ENCODE measurements around the gene LPP.

DNA sequence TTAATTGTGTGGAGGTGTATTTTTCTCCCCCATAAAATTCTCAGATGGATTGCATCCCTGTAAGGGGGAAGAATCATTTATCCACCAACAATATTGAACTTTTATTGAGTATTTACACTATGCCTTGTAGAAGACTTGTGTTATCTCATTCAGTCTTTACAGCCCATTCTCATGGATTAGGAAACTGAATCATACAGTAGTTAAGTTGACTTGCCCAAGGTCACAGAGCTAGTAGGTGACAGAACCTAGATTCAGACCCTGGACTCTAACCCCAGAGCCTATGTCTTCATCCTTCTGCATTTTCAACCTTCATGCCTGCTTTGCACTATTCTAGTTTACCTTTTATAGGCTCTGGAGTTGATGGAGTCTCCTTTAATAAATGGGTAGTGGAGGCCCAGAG, 226.8 kb downstream of the LPP start:
- TF ChIP-seq, protein P1, sequence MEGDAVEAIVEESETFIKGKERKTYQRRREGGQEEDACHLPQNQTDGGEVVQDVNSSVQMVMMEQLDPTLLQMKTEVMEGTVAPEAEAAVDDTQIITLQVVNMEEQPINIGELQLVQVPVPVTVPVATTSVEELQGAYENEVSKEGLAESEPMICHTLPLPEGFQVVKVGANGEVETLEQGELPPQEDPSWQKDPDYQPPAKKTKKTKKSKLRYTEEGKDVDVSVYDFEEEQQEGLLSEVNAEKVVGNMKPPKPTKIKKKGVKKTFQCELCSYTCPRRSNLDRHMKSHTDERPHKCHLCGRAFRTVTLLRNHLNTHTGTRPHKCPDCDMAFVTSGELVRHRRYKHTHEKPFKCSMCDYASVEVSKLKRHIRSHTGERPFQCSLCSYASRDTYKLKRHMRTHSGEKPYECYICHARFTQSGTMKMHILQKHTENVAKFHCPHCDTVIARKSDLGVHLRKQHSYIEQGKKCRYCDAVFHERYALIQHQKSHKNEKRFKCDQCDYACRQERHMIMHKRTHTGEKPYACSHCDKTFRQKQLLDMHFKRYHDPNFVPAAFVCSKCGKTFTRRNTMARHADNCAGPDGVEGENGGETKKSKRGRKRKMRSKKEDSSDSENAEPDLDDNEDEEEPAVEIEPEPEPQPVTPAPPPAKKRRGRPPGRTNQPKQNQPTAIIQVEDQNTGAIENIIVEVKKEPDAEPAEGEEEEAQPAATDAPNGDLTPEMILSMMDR (IDR thresholded peaks at IDR 0.05) = no peak
- TF ChIP-seq POLR2A (IDR thresholded peaks at IDR 0.05) = no peak
